Endothelial cell of umbilical vein (primary cell): ENCODE measurements around the gene PHACTR1. TPM values are rescaled to one million over a fixed set of nuclear protein-coding genes. Genes with fewer than 3 reads are reported as not detected.

ENCODE experiments used
- BruUV-seq: library from RNA; stranded (reverse); fragments of 400-500 nt; replicated peaks from 2 replicates; lab custom pipeline; 2021; lab: Mats Ljungman, UMichigan
- CTCF ChIA-PET: fragments of 300-600, 350-600 bp; sonication (Branson Sonifier 250); formaldehyde crosslinking; loops from one replicate; lab custom pipeline; 2021; ENCODE audit warnings: antibody characterized with exemption, inconsistent platforms; lab: Charles Lee
- POLR2A ChIA-PET: fragments of 300-600, 350-600 bp; sonication (Branson Sonifier 250); formaldehyde crosslinking; loops from one replicate; lab custom pipeline; 2021; ENCODE audit warnings: antibody characterized with exemption, inconsistent platforms; lab: Charles Lee
- DNase-seq: peaks from one replicate; pipeline ENCODE4 v3.0.0-alpha.2; 2011; ENCODE audit warnings: low read depth, low spot score
- FAIRE-seq: peaks from 2 replicates; lab custom pipeline; 2011; peaks lifted over from hg19 to GRCh38; lab: Jason Lieb, UNC
- H2AFZ ChIP-seq: 2 replicates; pipeline ENCODE4 v1.6.0; 2012; ENCODE audit warnings: low read depth, low read length, control low read depth, inconsistent platforms
- H3K27ac ChIP-seq: 2 replicates; pipeline ENCODE4 v1.5.1; 2011; ENCODE audit warnings: low read depth, mild to moderate bottlenecking, control low read depth, low read length, moderate library complexity; ENCODE audit not compliant: insufficient read depth
- H3K27me3 ChIP-seq, 2 experiments: 2 replicates each; pipeline versions ENCODE4 v1.6.0 to v1.6.1; 2011; ENCODE audit warnings: low read length in 2 of 2, mixed read lengths in 1 of 2; ENCODE audit not compliant: control insufficient read depth in 2 of 2, insufficient read depth in 2 of 2
- H3K36me3 ChIP-seq, 2 experiments: 2 replicates in 1 of 2; 3 replicates in 1 of 2; pipeline ENCODE4 v1.5.1; 2011; ENCODE audit warnings: low read length in 2 of 2, mild to moderate bottlenecking in 1 of 2, moderate library complexity in 1 of 2; ENCODE audit not compliant: control insufficient read depth in 2 of 2, insufficient read depth in 2 of 2; ENCODE audit errors: extremely low read depth in 1 of 2
- H3K4me1 ChIP-seq: 3 replicates; pipeline ENCODE4 v1.5.1; 2011; ENCODE audit warnings: mild to moderate bottlenecking, low read length; ENCODE audit not compliant: control insufficient read depth, insufficient read depth; ENCODE audit errors: extremely low read depth
- H3K4me2 ChIP-seq: 2 replicates; pipeline ENCODE4 v1.6.1; 2011; ENCODE audit warnings: low read length, control low read depth, mixed read lengths; ENCODE audit not compliant: insufficient read depth
- H3K4me3 ChIP-seq, 3 experiments: fragments of 200-600 bp in 1 of 3; sonication (generic), shearing (Covaris generic) in 1 of 3; replicated peaks in 1 of 3; 2 replicates each; pipeline ENCODE4 v1.5.1; 2011 to 2016; ENCODE audit warnings: control low read depth in 3 of 3, low read length in 3 of 3, mild to moderate bottlenecking in 2 of 3, inconsistent platforms in 1 of 3, low read depth in 1 of 3, moderate library complexity in 1 of 3; ENCODE audit not compliant: insufficient read depth in 1 of 3
- H3K79me2 ChIP-seq: 2 replicates; pipeline ENCODE4 v1.6.0; 2012; ENCODE audit warnings: low read length, inconsistent platforms; ENCODE audit not compliant: control insufficient read depth, insufficient read depth
- H3K9ac ChIP-seq: replicated peaks from 2 replicates; pipeline ENCODE3; 2011; ENCODE audit warnings: low read length, control low read depth; ENCODE audit not compliant: insufficient read depth; ENCODE audit errors: extremely low read depth
- H3K9me1 ChIP-seq: replicated peaks from 3 replicates; pipeline ENCODE4 v1.6.0; 2011; ENCODE audit warnings: mild to moderate bottlenecking, low read length; ENCODE audit not compliant: control insufficient read depth, insufficient read depth; ENCODE audit errors: extremely low read depth
- H3K9me3 ChIP-seq: replicated peaks from 2 replicates; pipeline ENCODE4 v1.5.1; 2012; ENCODE audit warnings: low read length, inconsistent platforms; ENCODE audit not compliant: control insufficient read depth, insufficient read depth
- H4K20me1 ChIP-seq: replicated peaks from 2 replicates; pipeline ENCODE3; 2011; ENCODE audit warnings: mild to moderate bottlenecking, low read length; ENCODE audit not compliant: control insufficient read depth, insufficient read depth; ENCODE audit errors: extremely low read depth
- EZH2 ChIP-seq: IDR thresholded peaks from 2 replicates; pipeline ENCODE4 v1.6.1; 2012; ENCODE audit warnings: borderline replicate concordance, low read depth, mild to moderate bottlenecking, moderate library complexity, low read length, inconsistent platforms; ENCODE audit not compliant: severe bottlenecking
- JUN ChIP-seq: IDR thresholded peaks from 2 replicates; pipeline ENCODE4 v1.6.1; 2011; ENCODE audit warnings: borderline replicate concordance, low read depth; ENCODE audit not compliant: insufficient read length, insufficient read depth
- MAX ChIP-seq: IDR thresholded peaks from 2 replicates; pipeline ENCODE4 v1.6.1; 2011; ENCODE audit not compliant: insufficient read depth, insufficient read length
- MYC ChIP-seq: IDR thresholded peaks from one replicate; pipeline ENCODE4 v1.6.1; 2011; ENCODE audit warnings: mild to moderate bottlenecking, low read depth, low read length
- POLR2A ChIP-seq: IDR thresholded peaks from 2 replicates; pipeline ENCODE4 v1.6.1; 2012; ENCODE audit warnings: low read depth, mild to moderate bottlenecking, control low read depth, low read length
- dilution Hi-C: fragments of 300-500 bp; cut with MboI; formaldehyde crosslinking; loops from one replicate; pipeline ENCODE4 v1.15.0; 2019; ENCODE audit warnings: low sequenced_read_pairs; ENCODE audit not compliant: extremely low pct_ligation_motif_present
- intact Hi-C: fragments of 100-400 bp; cut with micrococcal nuclease; formaldehyde crosslinking; loops from one replicate; pipeline ENCODE4 v1.10.0; 2022
- polyA plus RNA-seq, 4 experiments: library from polyadenylated mRNA; depleted of rRNA in 3 of 4; stranded (reverse) in 3 of 4; unstranded in 1 of 4; fragments of >200 nt; gene quantifications; 2 replicates each; pipeline versions ENCODE4 v1.2.1 to v1.2.3, GENCODE V29; 2011 to 2012; ENCODE audit warnings: missing spikeins in 1 of 4
- total RNA-seq: library from RNA; stranded (reverse); gene quantifications from 2 replicates; pipeline ENCODE4 v1.2.3, GENCODE V29; 2021
- TF ChIP-seq, protein P1 (sequence below), 2 donors: IDR thresholded peaks; 1 replicate in 1 of 2; 2 replicates in 1 of 2; pipeline ENCODE4 v1.5.1; 2011; ENCODE audit warnings: low read length in 2 of 2, mild to moderate bottlenecking in 2 of 2, moderate library complexity in 2 of 2, control low read depth in 1 of 2, inconsistent platforms in 1 of 2, low read depth in 1 of 2; ENCODE audit not compliant: insufficient read depth in 1 of 2; ENCODE audit errors: extremely low read depth in 1 of 2

PHACTR1 gene
- total and polyA plus RNA-seq, 2 donors (not counting 3 experiments of a cell fraction or from before 2014, with no cell fraction given) = 2.4 to 23.2 TPM

DNA sequence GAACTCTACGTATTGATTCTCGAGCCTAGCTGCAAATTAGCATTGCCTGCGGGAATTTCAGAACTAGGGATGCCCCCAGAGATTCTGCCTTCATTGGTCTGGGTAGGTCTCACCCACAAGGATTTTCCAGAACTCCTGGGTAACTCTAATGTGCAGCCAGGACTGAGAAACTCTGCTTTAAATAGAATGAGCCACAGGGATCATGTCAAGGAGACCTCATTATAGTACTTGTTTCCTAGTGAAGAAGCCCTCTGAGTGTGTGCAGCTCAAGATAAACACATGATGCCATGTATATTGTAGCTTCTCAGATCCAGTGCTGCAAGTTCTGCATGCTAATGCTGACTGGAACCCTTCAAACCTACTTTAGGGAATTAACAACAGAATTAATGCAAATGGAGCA is 179.2 kb downstream of the PHACTR1 start:
- DNase-seq (no peak), FAIRE-seq (no peak)
- Histone ChIP-seq H3K27ac (no peak overlapping the region), H4K20me1 (no peaks in the 10 kb centered on the region), H3K9ac (no peak overlapping the region), H3K4me3 (no peak overlapping the region), H3K79me2 (no peaks in the 10 kb centered on the region), H3K4me2 (no peak overlapping the region), H3K9me1 (no peaks in the 10 kb centered on the region), H3K27me3 (peaks cover 7 to 16% of the 10 kb centered on the region in 2 experiments), H2AFZ (no peak overlapping the region), H3K4me1 (no peaks in the 10 kb centered on the region), H3K36me3 (no peaks in the 10 kb centered on the region), H3K9me3 (no peaks in the 10 kb centered on the region)
- intact Hi-C loops (loop anchor here (10.0 kb wide), 1 partner anchor 361 kb away; no protein-coding TSS in a partner anchor), dilution Hi-C loops (no loop called here)
- ChIA-PET CTCF (interaction anchor here (0.7 to 6.1 kb wide), 2 partner anchors 15 to 258 kb away, joined by 3 to 84 read pairs; no protein-coding TSS in a partner anchor), POLR2A (no interaction called here)
- BruUV-seq = no TSS peak
- TF ChIP-seq EZH2 = no peak
- no peak for TF ChIP-seq MYC
- TF ChIP-seq, protein P1, sequence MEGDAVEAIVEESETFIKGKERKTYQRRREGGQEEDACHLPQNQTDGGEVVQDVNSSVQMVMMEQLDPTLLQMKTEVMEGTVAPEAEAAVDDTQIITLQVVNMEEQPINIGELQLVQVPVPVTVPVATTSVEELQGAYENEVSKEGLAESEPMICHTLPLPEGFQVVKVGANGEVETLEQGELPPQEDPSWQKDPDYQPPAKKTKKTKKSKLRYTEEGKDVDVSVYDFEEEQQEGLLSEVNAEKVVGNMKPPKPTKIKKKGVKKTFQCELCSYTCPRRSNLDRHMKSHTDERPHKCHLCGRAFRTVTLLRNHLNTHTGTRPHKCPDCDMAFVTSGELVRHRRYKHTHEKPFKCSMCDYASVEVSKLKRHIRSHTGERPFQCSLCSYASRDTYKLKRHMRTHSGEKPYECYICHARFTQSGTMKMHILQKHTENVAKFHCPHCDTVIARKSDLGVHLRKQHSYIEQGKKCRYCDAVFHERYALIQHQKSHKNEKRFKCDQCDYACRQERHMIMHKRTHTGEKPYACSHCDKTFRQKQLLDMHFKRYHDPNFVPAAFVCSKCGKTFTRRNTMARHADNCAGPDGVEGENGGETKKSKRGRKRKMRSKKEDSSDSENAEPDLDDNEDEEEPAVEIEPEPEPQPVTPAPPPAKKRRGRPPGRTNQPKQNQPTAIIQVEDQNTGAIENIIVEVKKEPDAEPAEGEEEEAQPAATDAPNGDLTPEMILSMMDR (IDR thresholded peaks at IDR 0.05; ENCODE audit: extremely low read depth in 1 of 2, insufficient read depth in 1 of 2, low read depth in 1 of 2, low read length in 2 of 2) = no peak
- TF ChIP-seq JUN = no peak
- no peak for TF ChIP-seq MAX
- no peak for TF ChIP-seq POLR2A
